Measurements from ENCODE around the gene DOCK9. TPM values are rescaled to one million over a fixed set of nuclear protein-coding genes. Genes with fewer than 3 reads are reported as not detected.

Gene DOCK9
- total and polyA plus RNA-seq, 2 donors (not counting 1 experiment from before 2014, with no cell fraction given), result 18.5 to 28.0 TPM

DNA sequence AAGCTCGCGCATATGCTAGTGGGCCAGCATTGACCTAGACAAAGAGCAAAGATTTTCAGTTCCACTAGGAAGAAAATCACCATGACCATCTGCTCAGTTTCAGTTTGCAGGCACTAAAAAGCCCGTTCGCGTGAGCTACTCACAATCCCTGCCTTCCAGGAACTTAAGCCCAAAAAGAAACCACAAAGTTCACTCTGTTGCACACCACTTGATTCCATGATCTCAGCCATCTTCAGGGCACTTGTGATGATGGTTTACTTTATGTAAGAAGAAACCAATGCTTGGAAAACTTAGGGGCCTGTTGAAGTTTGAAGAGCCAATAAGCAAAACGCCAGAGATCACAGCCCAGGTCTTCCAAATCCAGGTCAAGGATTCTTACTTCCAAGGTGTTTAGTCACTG, 180.4 kb downstream of the DOCK9 start:
- Histone ChIP-seq H3K27me3 (replicated peaks in 1 of 4; ENCODE audit: control extremely low read depth in 1 of 4, control insufficient read depth in 3 of 4, insufficient read depth in 4 of 4, low read length in 3 of 4) (no peaks in the 10 kb centered on the region), H3K9me3 (ENCODE audit: control extremely low read depth in 1 of 3, control insufficient read depth in 2 of 3, insufficient read depth in 1 of 3, low read length in 2 of 3) (no peaks in the 10 kb centered on the region), H3K79me2 (ENCODE audit: control insufficient read depth, insufficient read depth, low read length) (no peaks in the 10 kb centered on the region), H3K9ac (ENCODE audit: low read length) (no peak overlapping the region), H3K4me2 (replicated peaks; ENCODE audit: low read depth, low read length, poor library complexity, severe bottlenecking) (no peak overlapping the region), H3K36me3 (replicated peaks in 1 of 2; ENCODE audit: control extremely low read depth in 1 of 2, control insufficient read depth in 1 of 2, extremely low read depth in 1 of 2, insufficient read depth in 2 of 2, low read length in 1 of 2) (peaks cover 0 to 18% of the 10 kb centered on the region in 2 experiments), H4K20me1 (ENCODE audit: control insufficient read depth, insufficient read depth, low read length, poor library complexity, severe bottlenecking) (no peaks in the 10 kb centered on the region), H3K4me1 (ENCODE audit: control insufficient read depth in 2 of 2, insufficient read depth in 2 of 2, low read length in 2 of 2) (no peaks in the 10 kb centered on the region), H3K4me3 (ENCODE audit: control extremely low read depth in 1 of 5, extremely low read depth in 1 of 5, insufficient read depth in 1 of 5, low read depth in 2 of 5, low read length in 4 of 5) (no peak overlapping the region), H2AFZ (ENCODE audit: insufficient read depth, low read depth, low read length, poor library complexity, severe bottlenecking) (no peak overlapping the region), H3K27ac (ENCODE audit: low read length in 2 of 2) (no peak overlapping the region)
- ATAC-seq (ENCODE audit: low read depth) (no peak), DNase-seq (no peak)
- no peaks in the 10 kb centered on the region for H3K27me3 Mint-ChIP-seq
- 89% methylated on average over 6 of the region's 6 CpGs for WGBS (ENCODE audit: insufficient coverage)
- H3K27ac Mint-ChIP-seq, result no peak overlapping the region
- ChIA-PET POLR2A (no interaction called here), CTCF (interaction anchor here (0.6 kb wide), 1 partner anchor 636 kb away, joined by 3 read pairs; no protein-coding TSS in a partner anchor)
- H3K4me1 Mint-ChIP-seq, result no peaks in the 10 kb centered on the region
- TF ChIP-seq, protein P1, sequence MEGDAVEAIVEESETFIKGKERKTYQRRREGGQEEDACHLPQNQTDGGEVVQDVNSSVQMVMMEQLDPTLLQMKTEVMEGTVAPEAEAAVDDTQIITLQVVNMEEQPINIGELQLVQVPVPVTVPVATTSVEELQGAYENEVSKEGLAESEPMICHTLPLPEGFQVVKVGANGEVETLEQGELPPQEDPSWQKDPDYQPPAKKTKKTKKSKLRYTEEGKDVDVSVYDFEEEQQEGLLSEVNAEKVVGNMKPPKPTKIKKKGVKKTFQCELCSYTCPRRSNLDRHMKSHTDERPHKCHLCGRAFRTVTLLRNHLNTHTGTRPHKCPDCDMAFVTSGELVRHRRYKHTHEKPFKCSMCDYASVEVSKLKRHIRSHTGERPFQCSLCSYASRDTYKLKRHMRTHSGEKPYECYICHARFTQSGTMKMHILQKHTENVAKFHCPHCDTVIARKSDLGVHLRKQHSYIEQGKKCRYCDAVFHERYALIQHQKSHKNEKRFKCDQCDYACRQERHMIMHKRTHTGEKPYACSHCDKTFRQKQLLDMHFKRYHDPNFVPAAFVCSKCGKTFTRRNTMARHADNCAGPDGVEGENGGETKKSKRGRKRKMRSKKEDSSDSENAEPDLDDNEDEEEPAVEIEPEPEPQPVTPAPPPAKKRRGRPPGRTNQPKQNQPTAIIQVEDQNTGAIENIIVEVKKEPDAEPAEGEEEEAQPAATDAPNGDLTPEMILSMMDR (IDR thresholded peaks at IDR 0.05), result no peak
- TF ChIP-seq EZH2 (IDR thresholded peaks at IDR 0.05; ENCODE audit: borderline replicate concordance, insufficient read depth, low read depth, low read length, poor library complexity, severe bottlenecking), result no peak
- no peak overlapping the region for H3K4me3 Mint-ChIP-seq
- intact Hi-C loops (cut with micrococcal nuclease), result no loop called here
- H3K9me3 Mint-ChIP-seq (ENCODE audit: insufficient read depth), result no peaks in the 10 kb centered on the region

DNA sequence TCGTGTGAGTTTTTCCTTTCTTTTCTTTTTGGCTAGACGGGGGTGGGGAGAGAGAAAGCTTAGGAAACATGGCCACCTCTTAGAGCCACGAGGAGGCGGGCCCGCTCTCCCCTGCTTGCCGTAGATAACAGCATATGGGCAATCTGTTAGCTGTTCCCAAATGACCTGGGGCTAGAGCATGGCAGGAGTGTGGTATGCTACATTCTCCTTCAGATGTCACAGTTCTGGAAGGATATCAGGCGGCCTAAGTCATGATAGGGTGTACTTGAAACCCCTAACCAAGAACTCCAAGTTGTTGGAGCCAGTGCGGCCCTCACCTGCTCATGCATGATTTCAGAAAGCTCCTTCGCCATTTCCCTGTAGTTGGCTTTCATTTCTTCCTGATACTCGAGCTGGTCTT, 181.1 kb downstream of the DOCK9 start:
- CTCF ChIA-PET, result no interaction called here
- no peaks in the 10 kb centered on the region for H3K4me1 Mint-ChIP-seq
- no peak overlapping the region for H3K4me3 Mint-ChIP-seq
- H3K36me3 ChIP-seq (replicated peaks in 1 of 2; ENCODE audit: control extremely low read depth in 1 of 2, control insufficient read depth in 1 of 2, extremely low read depth in 1 of 2, insufficient read depth in 2 of 2, low read length in 1 of 2), result peaks cover 0 to 18% of the 10 kb centered on the region in 2 experiments
- POLR2A ChIA-PET, result no interaction called here
- H3K27ac Mint-ChIP-seq, result no peak overlapping the region
- ATAC-seq (ENCODE audit: low read depth) (no peak), DNase-seq (no peak)
- H3K27me3 Mint-ChIP-seq, result no peaks in the 10 kb centered on the region
- no peaks in the 10 kb centered on the region for H3K27me3 ChIP-seq (replicated peaks in 1 of 4; ENCODE audit: control extremely low read depth in 1 of 4, control insufficient read depth in 3 of 4, insufficient read depth in 4 of 4, low read length in 3 of 4)
- no peak for TF ChIP-seq EZH2 (IDR thresholded peaks at IDR 0.05; ENCODE audit: borderline replicate concordance, insufficient read depth, low read depth, low read length, poor library complexity, severe bottlenecking)
- TF ChIP-seq, protein P1 (IDR thresholded peaks at IDR 0.05), result no peak
- H3K9me3 ChIP-seq (ENCODE audit: control extremely low read depth in 1 of 3, control insufficient read depth in 2 of 3, insufficient read depth in 1 of 3, low read length in 2 of 3), result no peaks in the 10 kb centered on the region
- H3K9me3 Mint-ChIP-seq (ENCODE audit: insufficient read depth), result no peaks in the 10 kb centered on the region
- H3K27ac ChIP-seq (ENCODE audit: low read length in 2 of 2), result no peak overlapping the region
- no peaks in the 10 kb centered on the region for H4K20me1 ChIP-seq (ENCODE audit: control insufficient read depth, insufficient read depth, low read length, poor library complexity, severe bottlenecking)
- WGBS (ENCODE audit: insufficient coverage), result 95% methylated on average over 9 of the region's 10 CpGs
- H3K9ac ChIP-seq (ENCODE audit: low read length), result no peak overlapping the region
- no peak overlapping the region for H3K4me2 ChIP-seq (replicated peaks; ENCODE audit: low read depth, low read length, poor library complexity, severe bottlenecking)
- H3K79me2 ChIP-seq (ENCODE audit: control insufficient read depth, insufficient read depth, low read length), result no peaks in the 10 kb centered on the region
- H3K4me1 ChIP-seq (ENCODE audit: control insufficient read depth in 2 of 2, insufficient read depth in 2 of 2, low read length in 2 of 2), result no peaks in the 10 kb centered on the region
- intact Hi-C loops (cut with micrococcal nuclease), result no loop called here
- no peak overlapping the region for H2AFZ ChIP-seq (ENCODE audit: insufficient read depth, low read depth, low read length, poor library complexity, severe bottlenecking)
- H3K4me3 ChIP-seq (ENCODE audit: control extremely low read depth in 1 of 5, extremely low read depth in 1 of 5, insufficient read depth in 1 of 5, low read depth in 2 of 5, low read length in 4 of 5), result no peak overlapping the region
